Measurements from ENCODE around the gene FAM83C.

Gene FAM83C

DNA sequence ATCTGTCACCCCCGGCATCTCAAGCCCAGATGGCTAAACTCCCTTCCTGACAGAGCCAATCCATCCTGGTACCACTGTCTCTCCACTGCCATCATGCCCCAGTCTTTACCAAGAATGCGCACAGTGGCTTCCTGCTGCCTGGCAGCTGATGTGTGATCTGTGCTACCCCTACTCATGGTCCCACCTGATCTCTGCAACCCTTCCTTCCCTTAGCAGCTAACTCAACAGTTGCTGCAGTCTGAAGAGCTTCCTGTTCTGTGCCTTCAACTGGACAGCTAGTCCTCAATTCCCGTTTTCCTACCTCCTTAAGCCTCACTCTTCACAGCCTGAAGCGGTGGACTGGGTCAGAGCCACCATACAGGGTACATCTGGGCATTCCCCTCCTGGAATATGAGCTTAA, 7.6 kb upstream of the FAM83C start:
- in situ Hi-C loops (cut with MboI; ENCODE audit: low sequenced_read_pairs), result no loop called here

DNA sequence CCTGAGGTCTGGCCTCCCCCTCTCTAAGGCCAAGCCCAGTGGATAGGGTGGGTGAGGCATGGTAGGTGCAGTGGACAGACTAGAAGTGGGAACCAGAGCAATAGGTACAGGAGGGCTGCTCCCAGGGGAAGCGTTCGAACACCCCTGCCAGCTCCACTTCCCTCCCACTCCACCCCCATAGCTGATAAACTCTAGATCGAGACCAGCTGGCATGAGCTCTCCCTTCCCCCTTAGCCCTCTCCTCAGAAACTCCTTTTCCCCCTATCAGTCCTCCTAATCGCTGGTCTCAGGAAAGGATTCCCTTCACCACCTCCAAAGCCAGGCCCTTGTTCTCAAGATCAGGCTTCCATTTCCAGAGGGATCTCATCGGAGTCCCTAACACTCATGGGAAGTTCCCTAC, 6.0 kb upstream of the FAM83C start:
- in situ Hi-C loops (cut with MboI; ENCODE audit: low sequenced_read_pairs), result no loop called here

DNA sequence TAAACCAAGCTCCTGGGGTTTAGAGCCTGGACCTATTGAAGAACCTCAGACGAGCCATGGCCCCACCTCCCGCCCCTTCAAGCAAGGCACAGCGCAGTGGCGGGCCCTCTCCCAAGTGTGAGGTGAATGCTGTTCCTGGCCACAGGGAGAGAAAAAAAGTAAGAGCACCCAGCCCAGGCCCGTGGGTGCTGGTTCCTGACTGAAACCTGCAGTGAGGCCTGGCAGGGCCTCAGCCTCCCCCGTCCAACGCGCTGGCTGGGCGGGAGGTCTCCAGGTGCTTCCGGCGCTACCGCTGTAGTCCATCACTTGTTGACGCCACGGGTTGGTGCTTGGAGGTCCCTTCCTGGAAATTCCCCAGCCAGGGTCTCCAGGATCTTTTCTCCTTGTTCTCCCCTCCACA, 5.5 kb upstream of the FAM83C start:
- in situ Hi-C loops (cut with MboI; ENCODE audit: low sequenced_read_pairs), result no loop called here

DNA sequence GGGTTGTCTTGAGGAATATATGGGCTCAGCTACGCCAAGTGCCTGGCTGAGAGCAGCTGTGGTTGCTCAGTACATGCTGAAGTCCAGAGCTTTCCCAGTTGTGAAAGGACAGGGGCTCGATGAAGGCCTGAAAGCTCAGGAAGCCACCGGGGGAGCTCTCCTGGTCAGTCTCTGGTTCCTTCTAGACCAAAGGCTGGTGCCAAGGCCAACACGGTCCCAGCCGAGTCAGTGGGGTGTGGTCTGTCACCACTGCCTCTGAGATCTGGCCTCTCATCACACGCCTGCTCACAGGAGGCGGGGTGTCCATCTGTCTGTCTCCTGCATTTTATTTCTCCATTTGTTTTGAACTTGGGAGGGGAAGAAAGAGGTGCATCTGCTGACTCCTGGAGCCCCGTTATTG, 4.9 kb upstream of the FAM83C start:
- in situ Hi-C loops (cut with MboI; ENCODE audit: low sequenced_read_pairs), result no loop called here

DNA sequence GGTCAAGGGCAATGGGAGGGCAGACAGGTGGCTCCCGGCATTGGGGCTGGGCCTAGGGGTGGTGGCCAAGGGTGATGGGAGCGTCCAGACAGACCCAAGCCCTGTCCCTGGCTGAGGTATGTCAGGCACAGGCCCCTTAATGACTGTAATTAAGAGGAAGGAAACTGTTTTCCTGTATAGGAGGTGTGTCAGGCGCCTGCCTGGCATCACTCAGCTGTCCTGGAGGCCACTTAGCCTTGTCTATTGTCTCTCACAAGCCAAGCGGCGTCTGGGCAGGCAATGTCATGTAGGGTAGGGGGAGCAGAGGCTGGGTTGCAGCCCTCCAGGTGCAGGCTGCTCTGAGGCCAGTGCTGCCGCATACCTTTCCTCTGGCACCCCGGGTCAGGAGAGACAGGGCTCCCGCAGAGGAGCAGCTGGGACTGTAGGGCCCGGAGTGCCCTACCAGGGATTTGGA, 3.9 kb upstream of the FAM83C start:
- in situ Hi-C loops (cut with MboI; ENCODE audit: low sequenced_read_pairs), result no loop called here

DNA sequence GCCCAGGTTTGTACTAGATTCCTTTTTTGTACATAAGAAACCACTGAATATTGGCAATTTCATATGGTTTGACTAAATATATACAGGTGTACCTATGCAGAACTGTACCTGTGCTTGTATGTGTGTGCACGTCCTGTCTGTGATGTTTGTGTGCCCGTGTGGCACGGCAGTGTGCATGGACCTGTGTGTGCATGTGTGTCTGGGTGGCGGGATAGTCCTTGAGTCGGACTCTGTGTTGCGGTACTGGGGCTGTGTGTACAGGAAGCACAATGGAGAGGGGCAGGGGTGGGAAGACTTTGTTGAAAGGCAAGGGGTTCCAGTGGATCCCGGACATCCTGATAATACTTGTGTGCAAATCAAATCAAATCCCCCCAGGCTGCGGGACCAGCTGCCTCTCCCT, 3.4 kb upstream of the FAM83C start:
- in situ Hi-C loops (cut with MboI; ENCODE audit: low sequenced_read_pairs), result no loop called here

DNA sequence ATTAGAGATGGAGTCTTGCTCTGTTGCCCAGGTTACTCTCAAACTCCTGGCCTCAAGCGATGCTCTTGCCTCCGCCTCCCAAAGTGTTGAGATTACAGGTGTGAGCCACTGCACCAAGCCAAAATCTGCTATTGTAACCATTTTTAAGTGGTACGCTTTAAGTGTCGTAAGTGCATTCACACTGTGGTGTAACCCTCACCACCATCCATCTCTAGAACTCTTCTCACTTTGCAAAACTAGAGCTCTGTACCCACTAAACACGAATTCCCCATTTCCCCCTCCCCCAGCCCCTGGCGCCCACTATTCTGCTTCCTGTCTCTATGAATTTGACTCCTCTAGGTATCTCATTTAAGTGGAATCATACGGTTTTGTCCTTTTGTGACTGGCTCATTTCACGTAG, 2.8 kb upstream of the FAM83C start:
- in situ Hi-C loops (cut with MboI; ENCODE audit: low sequenced_read_pairs), result no loop called here

DNA sequence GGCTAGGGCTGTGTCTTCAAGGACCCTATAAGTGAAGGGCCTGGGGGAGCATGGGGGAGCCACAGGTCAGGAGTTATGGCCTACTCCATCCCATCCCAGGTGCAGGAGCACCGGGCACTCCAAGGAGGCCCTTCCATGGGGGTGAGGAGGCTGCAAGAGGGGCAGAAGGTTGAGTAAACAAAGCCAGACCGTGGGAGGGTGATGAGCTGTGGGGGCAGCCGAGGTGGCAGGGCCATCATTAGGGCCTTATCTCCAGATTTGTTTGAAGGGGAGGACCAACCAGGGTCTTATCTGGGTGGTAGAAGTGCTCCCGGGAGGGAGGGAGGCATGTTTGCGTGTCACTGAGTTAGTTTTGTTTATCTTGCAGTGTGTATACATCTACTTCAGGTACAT, 2.1 kb upstream of the FAM83C start:
- in situ Hi-C loops (cut with MboI; ENCODE audit: low sequenced_read_pairs), result no loop called here

DNA sequence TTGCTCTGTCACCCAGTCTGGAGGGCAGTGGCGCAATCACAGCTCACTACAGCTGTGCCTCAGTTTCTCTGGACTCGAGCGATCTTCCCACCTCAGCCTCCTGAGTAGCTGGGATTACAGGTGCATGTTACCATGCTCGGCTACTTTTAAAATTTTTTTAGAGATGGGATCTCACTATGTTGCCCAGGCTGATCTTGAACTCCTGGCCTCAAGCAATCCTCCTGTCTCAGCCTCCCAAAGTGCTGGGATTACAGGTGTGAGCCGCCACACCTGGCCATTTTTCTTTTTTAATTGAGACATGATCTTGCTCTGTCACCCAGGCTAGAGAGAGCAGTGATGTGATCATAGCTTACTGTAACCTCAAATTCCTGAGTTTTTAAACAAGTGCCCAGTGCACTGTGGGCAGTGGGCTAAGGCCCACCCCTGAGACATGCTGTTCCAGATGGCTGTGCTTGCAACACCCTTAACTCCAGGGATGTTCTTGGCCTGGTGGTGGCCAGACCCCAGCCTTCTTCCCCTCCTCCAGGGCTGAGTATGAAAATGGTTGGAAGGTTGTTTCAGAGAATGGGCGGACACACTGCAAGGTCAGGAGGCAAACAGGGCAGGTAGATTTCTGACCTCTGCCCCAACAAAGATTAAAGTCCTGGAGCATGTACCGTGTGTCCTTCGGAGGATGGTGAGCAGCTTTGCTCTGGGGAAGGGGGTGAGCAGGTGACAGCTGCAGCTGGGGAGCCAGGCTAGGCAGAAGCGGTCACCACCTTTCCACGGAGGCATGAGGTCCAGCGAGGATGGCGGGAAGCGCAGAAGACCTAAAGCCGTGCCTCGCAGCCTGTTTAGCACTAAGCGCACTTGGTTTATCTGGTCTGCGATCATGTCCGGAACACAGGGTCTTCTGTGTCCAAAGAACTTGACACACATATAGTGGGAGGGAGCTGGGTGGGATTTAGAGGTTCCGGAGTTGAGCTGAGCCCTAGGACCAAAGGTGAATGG, 1.4 kb upstream of the FAM83C start:
- in situ Hi-C loops (cut with MboI; ENCODE audit: low sequenced_read_pairs), result no loop called here

DNA sequence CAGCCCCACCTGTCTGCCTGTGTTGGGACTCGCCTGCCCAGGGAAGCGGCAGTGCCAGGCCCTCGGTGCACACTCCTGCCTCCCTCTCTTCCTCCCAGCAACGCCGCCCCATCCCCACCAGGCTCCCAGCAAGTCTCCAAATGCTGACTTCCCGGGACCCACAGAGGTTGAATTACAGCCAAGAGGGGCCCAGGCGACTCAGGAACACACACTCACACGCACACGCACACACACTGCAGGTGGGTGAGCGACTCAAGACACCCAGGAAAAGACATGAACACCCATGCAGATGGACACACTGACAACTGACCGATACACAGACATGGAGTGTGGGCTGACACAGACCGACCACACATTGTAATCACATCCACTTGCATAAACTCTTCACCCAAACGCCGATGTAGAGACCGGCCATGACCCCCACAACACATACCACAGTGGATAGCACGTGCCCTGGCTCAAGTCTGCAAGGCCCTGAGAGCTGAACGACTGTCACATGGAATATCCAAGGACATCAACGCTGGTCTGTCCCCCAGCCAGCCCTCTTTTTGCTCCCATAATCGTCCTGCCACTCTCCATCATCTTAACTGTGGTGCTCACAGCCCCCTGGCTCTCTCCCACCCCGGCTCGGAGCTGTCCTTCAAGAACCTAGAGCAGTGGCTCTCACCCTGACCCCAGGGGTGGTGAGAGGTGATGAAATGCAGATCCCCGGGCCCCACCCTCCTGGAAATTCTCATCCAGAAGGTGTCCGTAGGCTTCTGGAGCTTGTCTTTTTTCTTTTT, 470 bp upstream of the FAM83C start:
- in situ Hi-C loops (cut with MboI; ENCODE audit: low sequenced_read_pairs), result no loop called here

DNA sequence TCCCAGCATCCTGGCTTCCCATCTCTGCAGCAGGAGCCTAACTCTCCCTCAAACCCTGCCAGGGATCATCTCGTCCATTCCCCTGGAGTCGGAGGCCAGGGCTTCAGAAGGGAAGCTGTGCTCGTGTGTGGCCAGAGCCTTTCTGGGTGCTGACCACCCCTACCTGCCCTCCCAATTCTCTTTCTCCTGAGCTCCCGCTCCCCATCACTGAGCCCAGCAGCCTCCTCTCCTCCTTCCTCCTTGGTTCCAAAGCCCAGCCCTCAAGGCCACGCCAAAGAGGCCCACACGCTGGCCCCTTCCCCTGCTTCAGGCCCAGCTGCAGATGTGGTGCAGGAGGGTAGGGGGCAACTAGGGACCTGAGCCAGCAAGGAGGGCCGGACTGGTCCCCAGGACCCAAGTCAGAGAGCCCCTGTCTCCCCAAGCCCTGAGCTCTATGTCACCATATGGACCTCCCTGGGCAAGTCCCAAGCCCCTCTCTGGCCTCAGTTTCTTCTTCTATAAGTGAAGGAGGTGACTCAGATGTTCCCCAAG, 1.3 kb downstream of the FAM83C start:
- in situ Hi-C loops (cut with MboI; ENCODE audit: low sequenced_read_pairs), result no loop called here

DNA sequence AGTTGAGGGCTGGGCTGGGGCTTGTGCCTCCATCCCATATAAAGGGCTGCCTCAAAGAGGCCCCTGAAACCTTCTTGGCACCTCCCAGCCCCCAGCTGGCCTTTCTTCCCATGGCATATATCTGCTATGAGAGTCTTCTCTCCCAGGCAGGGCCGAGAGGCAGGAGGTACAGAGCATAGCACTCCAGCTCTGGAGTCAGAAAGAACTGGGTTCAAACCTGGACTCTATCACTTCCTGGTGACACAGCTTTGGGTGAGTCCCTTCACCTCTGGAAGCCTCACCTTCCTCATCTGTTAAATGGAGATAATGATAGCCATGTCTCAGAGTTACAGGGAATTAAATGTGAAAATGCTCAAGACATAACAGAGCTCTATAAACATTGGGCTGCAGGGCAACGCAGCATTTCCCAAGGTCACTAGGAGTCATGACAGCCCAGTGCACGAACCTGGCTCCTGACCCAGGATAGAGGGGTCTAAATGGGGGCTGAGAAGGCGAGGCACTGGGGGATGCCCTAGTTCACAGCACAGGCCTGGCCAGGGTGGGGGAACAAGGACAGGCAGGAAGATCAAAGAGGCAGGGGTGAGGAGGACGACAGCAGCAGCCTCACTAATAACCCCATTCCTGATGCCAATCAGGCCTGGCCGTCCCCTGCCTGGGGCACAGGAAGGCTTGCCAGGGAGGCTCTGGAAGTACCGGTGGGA, 1.9 kb downstream of the FAM83C start:
- in situ Hi-C loops (cut with MboI; ENCODE audit: low sequenced_read_pairs), result no loop called here

DNA sequence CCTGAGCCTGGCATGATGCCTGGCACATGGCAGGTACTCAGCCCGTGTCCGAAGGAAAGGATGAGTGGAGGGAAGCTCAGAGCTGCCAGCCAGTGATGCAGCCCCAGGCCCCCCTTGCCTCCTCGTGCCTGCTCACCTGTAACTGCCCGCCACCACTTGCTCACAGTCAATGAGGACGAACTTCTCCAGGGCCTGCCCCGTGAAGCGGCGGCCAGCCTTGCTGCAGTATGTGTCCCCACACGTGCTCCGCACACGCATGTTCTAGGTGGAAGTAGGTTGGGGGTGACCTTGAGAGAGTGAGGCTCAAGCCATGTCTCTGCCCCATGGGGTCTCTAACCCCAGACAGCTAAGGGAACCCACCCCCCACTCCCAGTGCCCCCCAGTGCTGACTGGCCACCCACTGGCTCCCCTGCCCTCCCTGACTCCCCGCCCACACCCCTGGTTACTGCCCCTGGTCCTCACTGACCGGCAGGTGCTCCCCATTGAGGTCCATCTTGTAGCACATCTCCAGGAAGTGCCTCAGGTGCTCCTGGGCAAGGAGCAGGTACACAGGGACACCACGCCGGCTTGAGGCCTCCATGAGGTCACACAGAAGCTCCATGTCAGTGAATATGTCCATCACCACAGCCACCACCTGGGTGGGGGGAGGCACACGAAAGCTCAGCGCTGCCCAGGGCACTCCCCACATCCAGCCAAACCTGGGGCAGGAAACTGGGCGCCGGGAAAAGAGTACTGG, 3.7 kb downstream of the FAM83C start:
- in situ Hi-C loops (cut with MboI; ENCODE audit: low sequenced_read_pairs), result no loop called here

DNA sequence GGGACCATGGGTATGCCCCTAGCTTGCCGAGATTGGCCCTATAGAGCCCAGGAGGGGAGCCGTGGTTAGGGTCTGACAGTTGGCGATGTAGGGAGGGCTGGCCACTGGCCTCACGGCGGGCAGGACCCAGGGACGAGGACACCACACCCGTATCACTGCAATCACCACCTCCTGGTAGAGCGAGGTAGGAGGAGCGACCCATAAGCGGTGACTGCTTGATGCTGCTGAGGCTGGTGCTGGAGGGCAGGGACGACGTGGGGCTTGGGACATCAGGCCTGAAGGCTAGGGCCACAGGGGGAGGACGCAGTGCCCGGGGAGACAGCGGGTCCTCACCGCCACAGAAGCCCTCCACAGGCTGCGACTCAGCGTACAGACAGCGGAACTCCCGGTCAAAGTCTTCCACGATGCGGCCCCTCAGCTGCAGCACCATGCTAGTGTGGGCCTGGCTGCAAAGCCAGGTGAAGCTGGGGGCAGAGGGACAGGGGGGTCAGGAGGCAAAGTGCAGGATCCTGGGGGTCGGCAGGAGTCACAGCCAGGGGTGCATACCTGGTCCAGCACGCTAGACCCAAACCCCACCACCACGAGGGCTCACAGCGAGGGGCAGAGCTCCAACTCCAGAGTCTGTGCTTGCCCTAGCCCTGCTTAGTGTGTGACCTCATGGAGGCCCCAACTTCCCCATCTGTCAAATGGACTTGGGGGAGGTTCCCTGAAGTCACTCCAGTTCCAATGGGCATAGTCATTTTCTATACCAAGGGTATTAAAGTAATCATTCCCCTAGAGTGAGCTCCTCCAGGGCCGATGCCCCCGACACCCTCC, 4.5 kb downstream of the FAM83C start:
- in situ Hi-C loops (cut with MboI; ENCODE audit: low sequenced_read_pairs), result no loop called here

DNA sequence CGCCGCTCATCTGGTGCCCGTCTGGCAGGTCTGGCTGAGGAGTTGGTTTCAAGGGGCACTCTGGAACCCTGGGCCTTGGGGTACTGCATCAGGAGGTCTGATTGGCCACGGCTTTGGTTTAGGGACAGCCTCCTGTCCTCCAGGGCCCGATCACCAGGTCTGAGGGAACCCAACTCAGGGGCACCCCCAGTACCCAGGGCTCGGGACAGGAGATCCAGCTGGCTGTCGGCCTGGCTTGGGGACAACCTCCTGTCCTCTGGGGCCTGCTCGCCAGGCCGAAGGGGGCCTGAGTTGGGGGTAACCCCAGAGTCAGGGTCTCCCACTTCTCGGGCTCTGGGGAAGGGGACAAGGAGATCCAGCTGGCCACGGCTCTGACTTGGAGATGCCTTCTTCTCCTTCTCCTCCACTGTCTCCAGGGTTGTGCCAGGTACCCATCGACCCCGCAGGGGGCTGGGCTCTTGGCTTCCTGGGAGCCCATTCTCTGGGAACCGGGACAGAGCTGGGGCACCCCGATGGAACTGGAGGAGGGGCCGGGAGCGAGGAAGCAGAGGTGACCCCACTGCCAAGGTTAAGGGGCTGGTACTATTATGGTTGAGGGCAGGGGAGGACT, 5.2 kb downstream of the FAM83C start:
- in situ Hi-C loops (cut with MboI; ENCODE audit: low sequenced_read_pairs), result no loop called here

DNA sequence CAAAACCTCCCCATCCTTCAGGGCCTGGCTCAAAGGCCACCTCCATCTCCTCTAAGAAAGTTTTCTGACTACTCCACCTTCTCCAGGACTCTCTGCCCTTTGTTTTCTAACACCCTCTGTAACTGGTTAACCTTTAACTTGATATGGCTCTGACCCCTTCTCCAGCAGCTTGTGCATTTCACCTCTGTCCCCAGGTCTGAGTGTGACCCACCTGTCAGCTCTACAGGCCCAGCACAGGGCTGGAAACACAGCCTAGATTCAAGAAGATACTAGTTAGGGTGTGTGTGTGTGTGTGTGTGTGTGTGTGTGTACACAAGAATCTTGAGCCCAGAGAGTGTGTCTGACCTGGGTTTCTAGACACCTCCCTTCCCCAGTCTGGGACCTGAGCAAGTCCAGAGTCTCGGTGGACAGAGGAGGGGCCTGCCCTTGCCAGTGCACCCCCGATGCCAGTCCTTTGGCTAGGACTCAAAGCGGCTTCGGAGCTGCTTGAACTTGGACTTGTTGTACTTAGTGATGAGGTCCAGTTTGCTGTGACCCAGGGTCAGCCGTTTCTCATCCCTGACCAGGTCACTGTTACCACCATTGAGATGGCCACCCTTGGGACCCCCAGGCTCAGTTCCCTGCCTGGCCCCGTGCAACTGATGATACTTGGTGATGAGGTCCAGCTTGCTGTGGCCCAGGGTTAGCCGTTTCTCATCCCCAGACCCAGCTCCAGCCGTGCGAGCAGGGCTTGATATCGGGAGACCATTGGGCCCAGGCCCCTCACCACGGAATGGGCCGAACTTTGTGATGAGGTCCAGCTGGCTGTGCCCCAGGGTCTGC, 5.9 kb downstream of the FAM83C start:
- in situ Hi-C loops (cut with MboI; ENCODE audit: low sequenced_read_pairs), result no loop called here

DNA sequence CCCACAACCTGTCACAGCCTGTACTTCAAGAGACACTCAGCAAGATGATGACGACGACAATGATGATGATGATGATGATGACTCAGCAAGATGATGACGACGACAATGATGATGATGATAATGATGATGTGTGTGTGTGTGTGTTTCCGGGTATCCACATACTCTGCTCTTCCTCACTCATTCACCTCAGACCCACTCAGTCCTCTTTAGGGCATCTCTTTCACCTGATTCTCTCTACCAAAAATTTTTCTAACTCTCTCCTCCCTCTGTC, 6.5 kb downstream of the FAM83C start:
- in situ Hi-C loops (cut with MboI; ENCODE audit: low sequenced_read_pairs), result no loop called here

DNA sequence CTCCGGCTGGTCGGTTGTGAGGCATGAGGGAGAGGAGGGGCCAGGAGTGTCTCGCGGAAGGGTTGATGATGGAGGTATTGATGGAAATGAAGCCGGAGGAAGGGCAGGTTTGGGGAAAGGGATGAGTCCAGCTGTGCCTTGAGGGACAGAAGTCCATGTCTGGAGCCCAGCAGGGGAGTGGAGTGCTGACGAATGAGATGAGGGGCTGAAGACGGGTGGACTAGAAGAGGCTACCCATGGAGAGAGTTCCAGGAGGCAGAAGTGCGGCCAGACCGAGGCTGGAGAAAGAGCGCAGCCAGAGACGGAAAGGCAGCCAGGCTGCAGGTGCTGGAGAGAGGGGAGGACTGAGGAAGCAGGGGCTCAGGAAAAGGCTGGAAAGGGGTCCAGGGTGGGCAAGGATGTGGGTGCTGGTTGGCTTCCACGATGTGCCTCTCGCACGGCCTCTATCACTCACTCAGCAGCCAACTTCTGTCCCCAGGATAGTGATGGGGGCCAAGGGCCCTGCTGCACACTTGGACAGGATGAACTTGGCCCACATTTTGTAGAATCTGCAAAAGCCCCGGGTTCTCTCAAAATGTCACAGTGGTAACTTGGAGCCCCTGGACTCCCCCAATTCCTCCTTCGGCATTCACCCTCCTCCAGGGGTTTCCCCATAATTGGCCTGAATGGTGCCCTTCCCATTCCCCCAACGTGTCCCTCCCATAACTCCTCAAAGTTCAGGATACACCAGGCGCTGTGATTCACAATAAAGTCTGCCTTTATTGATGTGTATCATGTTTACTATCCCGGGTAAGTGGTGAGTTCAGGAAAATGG, 7.0 kb downstream of the FAM83C start:
- in situ Hi-C loops (cut with MboI; ENCODE audit: low sequenced_read_pairs), result no loop called here
